Neural progenitor cell (in vitro differentiated cells): Measurements from ENCODE around the gene MSI2.

Source experiments
- CTCF ChIP-seq: fragments of 200-600 bp; sonication (generic); IDR thresholded peaks from 2 replicates; pipeline ENCODE4 v1.5.1; 2017; ENCODE audit warnings: antibody characterized with exemption, mild to moderate bottlenecking
- EZH2 ChIP-seq: fragments of 200-600 bp; sonication (generic); IDR thresholded peaks from 2 replicates; pipeline ENCODE4 v1.6.1; 2017; ENCODE audit warnings: antibody characterized with exemption, mild to moderate bottlenecking, moderate library complexity

- TF ChIP-seq CTCF, result no peak
- no peak for TF ChIP-seq EZH2
Measured at GRCh38 chr17:57313097-57313835, 56.9 kb downstream of the MSI2 start.
